ENCODE data around the gene MAST4.

GRCh38 chr5:66826696-66827095, 230.5 kb downstream of the MAST4 start:
- TF ChIP-seq CTCF (conservative IDR thresholded peaks at IDR 0.05; ENCODE audit: low read depth, low read length) (no peak), RAD21 (IDR thresholded peaks at IDR 0.05; ENCODE audit: low read length) (no peak), POLR2A (IDR thresholded peaks at IDR 0.05; ENCODE audit: low read depth, low read length) (no peak), CEBPB (IDR thresholded peaks at IDR 0.05; ENCODE audit: low read depth, low read length) (no peak), MAZ (IDR thresholded peaks at IDR 0.05; ENCODE audit: borderline replicate concordance, low read depth, low read length) (no peak), MXI1 (IDR thresholded peaks at IDR 0.05; ENCODE audit: borderline replicate concordance, low read depth, low read length) (no peak), FOS (IDR thresholded peaks at IDR 0.05; ENCODE audit: low read depth, low read length) (no peak), SMC3 (IDR thresholded peaks at IDR 0.05; ENCODE audit: low read depth, low read length) (no peak)
- TF ChIP-seq, protein P1, sequence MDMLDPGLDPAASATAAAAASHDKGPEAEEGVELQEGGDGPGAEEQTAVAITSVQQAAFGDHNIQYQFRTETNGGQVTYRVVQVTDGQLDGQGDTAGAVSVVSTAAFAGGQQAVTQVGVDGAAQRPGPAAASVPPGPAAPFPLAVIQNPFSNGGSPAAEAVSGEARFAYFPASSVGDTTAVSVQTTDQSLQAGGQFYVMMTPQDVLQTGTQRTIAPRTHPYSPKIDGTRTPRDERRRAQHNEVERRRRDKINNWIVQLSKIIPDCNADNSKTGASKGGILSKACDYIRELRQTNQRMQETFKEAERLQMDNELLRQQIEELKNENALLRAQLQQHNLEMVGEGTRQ (IDR thresholded peaks at IDR 0.05; ENCODE audit: low read depth, low read length), result no peak

All from IMR-90 (cell line).